Natural killer cell (primary cell): Measurements from ENCODE around the gene WFDC13. TPM values are rescaled to one million over a fixed set of nuclear protein-coding genes. Genes with fewer than 3 reads are reported as not detected.
"Not testable (repeated sequence)": the region's sequence is repeated elsewhere in the genome, so short reads cannot be mapped to it uniquely, and the experiment has no call there.

Experiments used
- ATAC-seq, 3 donors: fragments of 150-1000 bp in 2 of 3; fragments of 200-7000 bp in 1 of 3; cut with Tn5 transposase; 1 replicate in 1 of 3; 2 replicates in 2 of 3; pipeline ENCODE4 v1.10.0; 2021; ENCODE audit warnings: mild to moderate bottlenecking in 2 of 3, moderate library complexity in 2 of 3
- DNase-seq, 2 donors: peaks; one replicate each; pipeline versions ENCODE4 v3.0.0 to v3.0.0-alpha.2; 2013 to 2021; ENCODE audit warnings: mixed read lengths in 1 of 2
- H3K27ac ChIP-seq: one replicate; pipeline ENCODE4 v1.5.1; 2013; ENCODE audit warnings: mild to moderate bottlenecking, low read length
- H3K27me3 ChIP-seq: one replicate; pipeline ENCODE4 v1.6.1; 2013; ENCODE audit warnings: low read length; ENCODE audit not compliant: control insufficient read depth, insufficient read depth
- H3K36me3 ChIP-seq: one replicate; pipeline ENCODE4 v1.6.1; 2013; ENCODE audit warnings: low read length; ENCODE audit not compliant: control insufficient read depth, insufficient read depth
- H3K4me1 ChIP-seq: one replicate; pipeline ENCODE4 v1.6.1; 2013; ENCODE audit warnings: low read length; ENCODE audit not compliant: control insufficient read depth, insufficient read depth
- H3K4me3 ChIP-seq: one replicate; pipeline ENCODE4 v1.5.1; 2013; ENCODE audit warnings: low read length
- H3K9me3 ChIP-seq: one replicate; pipeline ENCODE4 v1.6.1; 2013; ENCODE audit warnings: low read length; ENCODE audit not compliant: control insufficient read depth, insufficient read depth
- H3K27ac Mint-ChIP-seq, 2 donors: one replicate each; pipeline ENCODE4 v1.8.0; 2022; ENCODE audit warnings: mild to moderate bottlenecking in 2 of 2, mixed read lengths in 2 of 2, moderate library complexity in 1 of 2
- H3K27me3 Mint-ChIP-seq, 2 donors: one replicate each; pipeline ENCODE4 v1.8.0; 2022; ENCODE audit warnings: low read depth in 2 of 2, mixed read lengths in 2 of 2
- H3K36me3 Mint-ChIP-seq: one replicate; pipeline ENCODE4 v1.8.0; 2022; ENCODE audit warnings: mixed read lengths
- H3K4me1 Mint-ChIP-seq, 2 donors: one replicate each; pipeline ENCODE4 v1.8.0; 2022; ENCODE audit warnings: mixed read lengths in 2 of 2
- H3K4me3 Mint-ChIP-seq: one replicate; pipeline ENCODE4 v1.8.0; 2022; ENCODE audit warnings: mild to moderate bottlenecking, moderate library complexity, mixed read lengths
- H3K9me3 Mint-ChIP-seq, 2 donors: one replicate each; pipeline ENCODE4 v1.8.0; 2022; ENCODE audit warnings: mixed read lengths in 2 of 2
- CTCF ChIP-seq: fragments of 200-600 bp; IDR thresholded peaks from one replicate; pipeline ENCODE4 v1.8.0; 2022; ENCODE audit warnings: antibody characterized with exemption
- WGBS: methylation state at CpG from one replicate; pipeline ENCODE4 v1.1.7; 2013; ENCODE audit warnings: missing lambda C conversion rate; ENCODE audit not compliant: insufficient coverage; 5-methylcytosine and 5-hydroxymethylcytosine counted together
- intact Hi-C: fragments of 100-400 bp; cut with micrococcal nuclease; formaldehyde crosslinking; loops from one replicate; pipeline ENCODE4 v1.14.2; 2022
- total RNA-seq, 4 donors: library from RNA; stranded (reverse); fragments of 120-200 nt in 1 of 4; gene quantifications; one replicate each; pipeline versions ENCODE4 v1.2.3 to v1.2.4, GENCODE V29; 2013 to 2022

The WFDC13 gene
- not detected for total RNA-seq
- not detected for total RNA-seq (2013)

- Mint-ChIP-seq H3K36me3 (no peaks in the 10 kb centered on the region), H3K9me3 (no peaks in the 10 kb centered on the region), H3K4me3 (no peak within 1 kb of the TSS), H3K27ac (no peak within 1 kb of the TSS), H3K27me3 (peaks cover 10 to 28% of the 10 kb centered on the region in 2 donors), H3K4me1 (no peaks in the 10 kb centered on the region)
- Histone ChIP-seq H3K27me3 (no peaks in the 10 kb centered on the region), H3K4me3 (no peak within 1 kb of the TSS), H3K9me3 (no peaks in the 10 kb centered on the region), H3K36me3 (no peaks in the 10 kb centered on the region), H3K4me1 (no peaks in the 10 kb centered on the region), H3K27ac (no peak within 1 kb of the TSS)
- WGBS, result 91% methylated on average over 4 of the region's 4 CpGs
- intact Hi-C loops, result no loop called here
- DNase-seq (no peak), ATAC-seq (no peak)
- TF ChIP-seq CTCF, result no peak
Observed at GRCh38 chr20:45701873-45702272, at the start of gene WFDC13. TSS of gene WFDC13 (plus strand) at chr20:45702038. CDS start at chr20:45702124, 86 bp downstream.

GRCh38 chr20:45657038-45657437 is 44.8 kb upstream of the WFDC13 start:
- intact Hi-C loops, H3K9me3 Mint-ChIP-seq, H3K4me1 Mint-ChIP-seq, H3K36me3 ChIP-seq, H3K4me1 ChIP-seq, H3K9me3 ChIP-seq, H3K27ac Mint-ChIP-seq, ATAC-seq, H3K36me3 Mint-ChIP-seq, H3K27me3 ChIP-seq, DNase-seq, H3K4me3 Mint-ChIP-seq, H3K27ac ChIP-seq, H3K4me3 ChIP-seq: not testable (repeated sequence)
- H3K27me3 Mint-ChIP-seq, result peaks cover 6 to 26% of the 10 kb centered on the region in 2 donors
- WGBS, result 100% methylated on average over 1 of the region's 3 CpGs

GRCh38 chr20:45670139-45670538 is 31.7 kb upstream of the WFDC13 start, which contains the start of gene WFDC11:
TSS of gene WFDC11 (minus strand) at chr20:45670239. CDS start at chr20:45650600, 19,639 bp downstream.
- Histone ChIP-seq H3K4me1 (no peaks in the 10 kb centered on the region), H3K36me3 (no peaks in the 10 kb centered on the region), H3K27me3 (no peaks in the 10 kb centered on the region), H3K4me3 (no peak within 1 kb of the TSS), H3K9me3 (no peaks in the 10 kb centered on the region), H3K27ac (no peak within 1 kb of the TSS)
- no peak for ATAC-seq
- WGBS, result no CpG with 5 or more reads among the region's 1 CpG
- no peak within 1 kb of the TSS for H3K27ac Mint-ChIP-seq
- H3K27me3 Mint-ChIP-seq, result peaks cover 20 to 46% of the 10 kb centered on the region in 2 donors
- H3K4me3 Mint-ChIP-seq, result no peak within 1 kb of the TSS
- TF ChIP-seq CTCF, result no peak
- intact Hi-C loops, result no loop called here
- no peak for DNase-seq
- no peaks in the 10 kb centered on the region for H3K36me3 Mint-ChIP-seq
- H3K9me3 Mint-ChIP-seq, result no peaks in the 10 kb centered on the region
- H3K4me1 Mint-ChIP-seq, result no peaks in the 10 kb centered on the region

- Histone ChIP-seq H3K36me3 (no peaks in the 10 kb centered on the region), H3K4me3 (no peak overlapping the region), H3K27me3 (peaks cover 1% of the 10 kb centered on the region), H3K4me1 (no peaks in the 10 kb centered on the region), H3K9me3 (no peaks in the 10 kb centered on the region), H3K27ac (no peak overlapping the region)
- Mint-ChIP-seq H3K4me3 (no peak overlapping the region), H3K36me3 (no peaks in the 10 kb centered on the region), H3K9me3 (no peaks in the 10 kb centered on the region), H3K4me1 (no peaks in the 10 kb centered on the region), H3K27ac (no peak overlapping the region), H3K27me3 (peaks cover 22 to 58% of the 10 kb centered on the region in 2 donors)
- ATAC-seq (no peak), DNase-seq (no peak)
- TF ChIP-seq CTCF, result no peak
- intact Hi-C loops, result no loop called here
Observed at GRCh38 chr20:45672765-45673164, 29.1 kb upstream of the WFDC13 start.
